HS-5 (cell line): ENCODE results near the gene THEMIS.

ENCODE experiments used
- DNase-seq: peaks from one replicate; pipeline ENCODE4 v3.0.0-alpha.2; 2012; ENCODE audit warnings: low read depth

Gene THEMIS

DNA sequence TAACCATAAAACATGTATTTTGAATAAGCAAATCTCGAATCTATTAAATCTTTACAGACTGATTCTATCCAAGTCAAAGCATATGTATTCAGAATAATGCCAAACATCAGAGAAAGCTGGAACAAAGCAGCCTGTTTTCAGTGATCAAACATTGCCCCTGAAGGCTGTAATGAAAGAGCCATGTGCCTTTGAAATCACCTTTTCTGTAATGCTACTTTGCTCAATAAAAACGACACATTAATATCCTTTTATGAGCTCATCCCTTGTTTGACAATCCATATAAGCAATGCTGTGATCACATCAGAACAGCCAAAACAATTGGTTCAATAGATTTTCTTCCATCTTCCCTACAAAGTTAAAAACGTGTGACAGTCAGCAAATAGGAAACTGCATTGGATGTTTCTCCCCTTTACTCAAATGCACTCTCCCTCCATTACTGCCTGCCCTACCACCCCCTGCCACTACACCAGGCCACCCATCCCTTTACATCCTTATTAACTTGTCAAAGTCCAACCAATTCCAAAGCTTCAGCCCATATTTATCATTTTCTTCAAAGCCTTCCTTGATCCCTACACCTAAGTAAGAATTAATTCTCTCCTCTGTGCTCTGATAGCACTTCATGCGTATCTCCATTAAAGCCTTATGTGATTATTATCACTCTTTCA lies 42.0 kb downstream of the THEMIS start:
- DNase-seq, result no peak

- no peak for DNase-seq
Observed at GRCh38 chr6:127857051-127857637, 43.7 kb downstream of the THEMIS start.

DNA sequence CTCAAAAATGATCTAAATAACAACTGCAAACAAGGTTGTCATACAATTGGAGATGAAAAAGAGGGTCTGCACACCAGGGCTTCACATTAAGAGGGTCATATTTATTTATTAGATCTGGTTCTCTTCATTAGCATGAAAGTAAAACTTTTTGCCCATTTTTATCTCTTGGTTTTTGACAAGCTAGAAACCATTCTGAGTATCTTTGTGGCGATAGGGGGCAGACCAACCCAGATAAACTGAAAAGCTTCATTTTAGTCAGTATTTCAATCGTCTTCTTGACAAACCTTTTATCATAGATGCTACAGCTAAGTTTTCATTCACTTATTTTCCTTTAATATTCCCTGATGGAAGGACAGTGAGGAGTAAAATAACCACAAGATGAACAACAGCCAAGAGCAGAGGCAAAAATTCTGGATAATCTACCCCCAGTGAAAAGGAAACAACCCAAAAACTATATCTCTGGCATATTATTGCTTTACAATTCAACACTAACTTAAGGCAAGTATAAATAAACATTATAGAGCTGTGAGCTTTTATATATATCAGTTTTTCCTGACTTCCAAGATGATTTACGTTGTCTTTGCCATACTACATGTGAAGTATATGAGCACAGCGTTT lies 45.2 kb downstream of the THEMIS start:
- no peak for DNase-seq

GRCh38 chr6:127854009-127854408 lies 46.8 kb downstream of the THEMIS start:
- no peak for DNase-seq

- DNase-seq, result no peak
Observed at GRCh38 chr6:127851197-127851596, 49.7 kb downstream of the THEMIS start.

DNA sequence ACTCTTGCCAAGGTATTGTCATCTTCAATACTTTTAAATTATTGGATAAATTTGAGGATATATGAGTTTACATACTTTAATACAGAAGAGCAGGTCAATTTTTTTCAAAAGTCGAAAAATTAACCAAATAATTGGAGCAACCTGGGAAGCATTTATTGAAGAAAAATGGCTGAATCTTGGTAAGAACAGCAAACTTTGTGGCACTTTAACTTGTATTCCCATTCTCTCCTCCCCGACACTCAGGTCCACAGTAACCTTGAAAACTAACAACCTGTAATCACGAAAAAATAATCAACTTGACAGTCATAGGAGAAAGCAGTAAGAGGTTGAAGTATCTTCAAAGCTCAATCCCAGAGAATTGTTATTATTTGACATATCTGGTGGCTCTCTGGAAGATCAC lies 55.6 kb downstream of the THEMIS start:
- DNase-seq, result no peak

DNA sequence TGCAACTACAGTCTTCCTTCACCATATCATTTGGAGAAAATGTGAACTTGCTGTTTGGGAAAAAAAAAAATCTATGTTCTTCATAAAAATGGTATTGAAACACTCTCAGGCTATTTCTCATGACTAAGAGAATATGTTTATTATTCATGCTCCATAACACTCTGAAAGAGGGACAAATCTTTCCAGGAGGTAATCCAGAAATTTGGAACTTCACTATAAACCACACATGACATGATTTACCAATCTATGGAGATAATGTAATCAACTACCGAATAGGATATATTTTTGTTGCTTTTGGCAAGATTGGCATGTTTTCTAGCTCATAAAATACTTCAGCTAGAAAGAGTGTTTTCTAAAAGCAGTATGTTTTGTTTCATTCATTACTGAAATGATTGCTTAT lies 56.3 kb downstream of the THEMIS start:
- DNase-seq, result no peak

DNA sequence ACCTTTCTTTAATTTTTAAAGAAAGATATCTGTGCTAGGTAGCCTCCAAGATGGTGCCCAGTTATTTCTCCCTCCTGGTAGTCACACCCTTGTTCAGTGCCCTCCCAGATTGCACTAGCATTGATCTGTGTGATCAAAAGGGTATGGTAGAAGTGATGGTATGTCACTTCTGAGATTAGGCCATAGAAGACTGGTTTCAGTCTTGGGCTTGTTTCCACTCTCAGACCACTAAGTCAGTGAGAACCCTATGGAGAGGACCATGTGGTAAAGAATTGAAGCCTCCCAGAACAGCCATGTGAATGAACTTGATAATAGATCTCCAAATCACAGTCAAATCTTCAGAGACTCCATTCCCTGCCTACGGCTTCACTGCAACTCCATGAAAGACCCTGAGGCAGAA lies 57.3 kb downstream of the THEMIS start:
- DNase-seq, result no peak

DNA sequence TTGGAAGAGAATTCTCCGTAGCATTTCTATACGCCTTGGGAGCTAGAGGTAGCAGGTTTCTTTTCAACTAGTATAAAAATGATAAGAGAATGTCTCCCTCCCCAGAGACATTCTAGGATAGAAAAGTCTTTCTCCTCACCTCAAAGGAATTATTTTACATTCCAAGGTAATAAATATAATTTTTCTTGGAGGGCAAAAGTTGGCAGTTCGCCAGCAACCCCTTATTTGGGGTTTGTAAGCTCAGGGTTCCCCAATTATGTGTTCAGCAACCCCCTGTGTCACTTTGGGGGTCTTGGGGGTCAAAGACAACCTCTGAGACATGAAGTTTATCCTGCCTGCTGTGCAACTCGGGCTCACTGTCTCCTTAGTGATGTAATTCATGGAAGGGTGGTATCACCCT lies 58.3 kb downstream of the THEMIS start:
- no peak for DNase-seq

GRCh38 chr6:127841811-127842210 lies 59.0 kb downstream of the THEMIS start:
- DNase-seq, result no peak

- DNase-seq, result no peak
Observed at GRCh38 chr6:127834136-127834535, 66.7 kb downstream of the THEMIS start.

DNA sequence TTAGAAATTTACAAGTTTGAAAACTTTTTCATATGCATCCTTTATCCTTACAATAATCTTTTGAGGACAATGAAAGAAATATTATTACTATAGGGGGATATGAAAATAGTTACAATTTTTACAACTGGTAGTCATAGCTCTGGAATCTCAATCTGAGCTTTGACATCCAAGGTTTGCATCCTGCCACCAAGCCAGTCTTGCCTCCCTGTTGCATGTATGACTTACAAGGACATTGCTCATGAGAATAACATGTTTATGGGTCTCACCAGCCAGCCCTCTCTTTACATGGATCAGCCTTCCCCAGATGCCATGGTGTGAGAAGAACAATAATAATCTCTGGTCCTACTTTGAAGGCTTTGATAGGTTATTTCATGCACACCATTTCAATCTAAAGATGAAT lies 67.5 kb downstream of the THEMIS start:
- peak; percentile 22 for DNase-seq

DNA sequence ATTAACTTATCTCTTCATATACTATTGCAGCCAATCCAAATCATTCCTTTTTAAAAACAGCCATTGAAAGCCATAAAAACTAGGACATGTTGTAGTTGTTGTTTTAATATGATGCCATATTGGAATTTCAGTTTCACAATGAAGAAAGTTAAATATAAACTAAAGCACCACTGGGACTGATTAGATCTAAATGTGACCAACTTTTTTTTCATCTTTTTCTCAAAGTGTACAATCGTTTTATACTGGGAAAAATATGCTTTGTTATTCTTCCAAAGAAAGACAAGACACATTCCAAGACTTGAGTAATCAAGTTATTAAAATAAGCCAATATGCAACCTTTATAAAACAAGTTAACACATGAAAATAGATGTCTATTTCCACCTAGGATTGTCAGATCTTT lies 68.5 kb downstream of the THEMIS start:
- no peak for DNase-seq

DNA sequence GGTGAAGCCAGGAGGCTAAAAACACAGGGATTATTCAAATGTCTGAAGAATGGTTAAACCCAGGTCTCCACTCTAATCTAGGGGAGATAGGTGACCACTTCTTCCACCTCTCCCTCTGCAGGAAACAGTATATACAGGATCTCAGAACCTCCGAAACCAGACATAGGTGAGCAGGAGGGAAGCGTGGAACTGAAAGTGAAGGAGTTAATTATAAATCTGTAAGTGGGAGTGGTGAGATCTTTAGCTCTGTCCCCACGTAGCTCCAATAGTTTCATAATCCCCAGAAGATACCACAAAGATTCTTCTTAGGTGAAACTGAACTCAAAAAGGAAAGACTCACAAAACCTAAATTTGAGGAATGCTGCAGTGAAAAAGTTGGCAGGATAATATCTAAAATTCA lies 76.8 kb downstream of the THEMIS start:
- DNase-seq, result no peak

GRCh38 chr6:127821431-127821830 lies 79.4 kb downstream of the THEMIS start:
- DNase-seq, result no peak

DNA sequence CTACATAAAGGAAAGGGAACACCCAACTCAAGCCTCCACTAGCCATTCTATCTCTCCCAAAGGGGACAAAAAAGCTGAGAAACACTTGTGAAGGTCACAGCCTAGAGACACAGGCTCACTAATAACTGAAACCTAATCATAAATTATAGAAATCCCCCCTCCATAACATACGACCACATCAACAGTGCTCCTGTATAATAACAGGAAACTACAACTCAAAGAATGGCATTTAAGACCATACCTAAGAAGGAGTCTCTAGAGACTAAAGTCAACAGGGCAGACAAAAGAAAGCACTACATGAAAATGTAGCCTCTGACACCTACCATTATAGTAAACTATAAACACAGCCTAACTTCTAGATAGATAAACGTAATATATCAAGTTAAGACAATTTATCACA lies 82.7 kb downstream of the THEMIS start:
- no peak for DNase-seq

- DNase-seq, result no peak
Observed at GRCh38 chr6:127816643-127817042, 84.2 kb downstream of the THEMIS start.

DNA sequence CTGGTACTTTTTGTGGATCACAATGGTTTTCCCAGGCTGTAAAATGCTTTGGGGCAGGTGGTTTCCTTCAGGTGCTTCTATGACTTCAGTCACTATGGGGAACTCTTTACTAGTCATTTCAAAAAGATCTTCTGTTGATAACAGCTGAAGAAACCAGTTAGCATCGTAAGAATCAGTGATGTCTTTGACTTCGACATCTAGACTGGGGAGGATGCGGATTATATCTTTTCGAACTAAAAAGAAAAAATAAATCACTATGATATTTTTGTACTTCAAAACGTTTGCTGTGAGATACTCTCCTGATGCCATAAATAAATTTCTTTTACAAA lies 87.2 kb downstream of the THEMIS start:
- DNase-seq, result no peak

GRCh38 chr6:127812985-127813698 lies 87.7 kb downstream of the THEMIS start:
- DNase-seq, result no peak

- DNase-seq, result no peak
Observed at GRCh38 chr6:127811900-127812570, 88.8 kb downstream of the THEMIS start.

DNA sequence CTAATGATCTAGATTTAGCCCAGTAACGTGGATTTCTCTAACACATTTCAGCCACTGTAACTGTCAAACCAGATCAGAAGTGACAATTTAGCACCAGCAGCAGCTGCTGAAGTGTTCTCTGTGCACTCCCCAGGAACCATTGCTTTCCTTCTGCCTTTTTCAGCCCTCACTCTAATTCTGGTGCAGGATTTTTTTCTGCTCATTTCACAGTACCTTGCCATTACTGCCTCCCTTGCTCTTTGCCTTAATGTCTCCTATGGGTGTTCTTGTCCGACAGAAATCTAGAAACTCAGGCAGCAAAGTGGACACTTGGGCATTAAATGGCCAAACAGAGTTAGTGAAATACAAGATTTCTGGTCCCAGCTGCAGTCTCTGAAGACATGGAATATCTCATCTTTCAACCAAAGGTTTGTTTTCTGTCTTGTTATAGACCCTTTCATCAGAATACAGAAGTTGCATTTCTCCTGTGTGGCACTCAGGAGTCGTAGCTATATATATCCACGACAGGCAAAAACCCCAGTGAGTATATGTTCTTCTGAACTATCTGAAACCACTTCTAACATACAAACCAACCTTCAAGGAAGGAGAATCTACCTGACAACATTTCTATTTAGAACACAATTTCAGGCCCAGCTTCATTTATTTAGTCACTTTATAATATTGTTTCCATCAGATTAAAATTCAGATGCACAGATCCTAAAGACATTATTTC lies 92.9 kb downstream of the THEMIS start:
- no peak for DNase-seq

- no peak for DNase-seq
Observed at GRCh38 chr6:127796713-127797112, 104.1 kb downstream of the THEMIS start.
